IMR-90 (cell line): ENCODE results near the gene GOLGA6A. TPM values are rescaled to one million over a fixed set of nuclear protein-coding genes. Genes with fewer than 3 reads are reported as not detected.
A peak's percentile ranks its signal among the peaks of the same experiment; 100 is the strongest.

ENCODE experiments used
- ATAC-seq: fragments of 200-7000 bp; cut with Tn5 transposase; 2 replicates; pipeline ENCODE4 v1.9.1; 2020; ENCODE audit warnings: low read depth, mild to moderate bottlenecking, moderate library complexity
- BruUV-seq: library from RNA; stranded (reverse); fragments of 400-500 nt; replicated peaks from 2 replicates; lab custom pipeline; 2021; lab: Mats Ljungman, UMichigan
- CTCF ChIA-PET: fragments of 300-600 bp; formaldehyde crosslinking; extraction: SDS; loops from one replicate; lab custom pipeline; 2021; ENCODE audit warnings: antibody characterized with exemption; lab: Yijun Ruan, JAX
- POLR2A ChIA-PET: fragments of 300-600 bp; sonication (Branson Sonifier 250); formaldehyde crosslinking; loops from one replicate; lab custom pipeline; 2022; ENCODE audit warnings: antibody characterized with exemption; ENCODE audit not compliant: unreplicated experiment; lab: Charles Lee
- DNase-seq: peaks from one replicate; pipeline ENCODE4 v3.0.0; 2013
- H2AFZ ChIP-seq: replicated peaks from 2 replicates; pipeline ENCODE3; 2013; ENCODE audit warnings: low read length, mild to moderate bottlenecking; ENCODE audit not compliant: poor library complexity
- H2AK5ac ChIP-seq: 2 replicates; pipeline ENCODE4 v1.6.1; 2013; ENCODE audit warnings: low read depth, low read length, inconsistent platforms
- H2AK9ac ChIP-seq: replicated peaks from 2 replicates; pipeline ENCODE3; 2013; ENCODE audit warnings: mild to moderate bottlenecking, low read depth, low read length, moderate library complexity; ENCODE audit not compliant: poor library complexity
- H2BK120ac ChIP-seq: 2 replicates; pipeline ENCODE4 v1.6.1; 2013; ENCODE audit warnings: low read depth, low read length, inconsistent platforms
- H2BK15ac ChIP-seq: 3 replicates; pipeline ENCODE4 v1.6.1; 2013; ENCODE audit warnings: low read depth, low read length, inconsistent platforms
- H2BK20ac ChIP-seq: 2 replicates; pipeline ENCODE4 v1.6.1; 2013; ENCODE audit warnings: low read depth, mild to moderate bottlenecking, inconsistent platforms, low read length, moderate library complexity
- H2BK5ac ChIP-seq: 2 replicates; pipeline ENCODE4 v1.6.1; 2013; ENCODE audit warnings: mild to moderate bottlenecking, low read depth, low read length, inconsistent platforms; ENCODE audit not compliant: poor library complexity, severe bottlenecking
- H3K14ac ChIP-seq: replicated peaks from 2 replicates; pipeline ENCODE4 v1.6.1; 2013; ENCODE audit warnings: low read depth, low read length, inconsistent platforms
- H3K18ac ChIP-seq: 2 replicates; pipeline ENCODE4 v1.6.1; 2013; ENCODE audit warnings: low read depth, low read length, control low read depth
- H3K23ac ChIP-seq: 2 replicates; pipeline ENCODE4 v1.6.1; 2013; ENCODE audit warnings: low read depth, low read length, inconsistent platforms
- H3K27ac ChIP-seq: 2 replicates; pipeline ENCODE4 v1.5.1; 2013; ENCODE audit warnings: mild to moderate bottlenecking, control low read depth, low read length; ENCODE audit not compliant: insufficient read depth
- H3K27me3 ChIP-seq: 2 replicates; pipeline ENCODE4 v1.6.1; 2013; ENCODE audit warnings: low read length; ENCODE audit not compliant: control insufficient read depth, insufficient read depth
- H3K36me3 ChIP-seq: 2 replicates; pipeline ENCODE4 v1.6.1; 2013; ENCODE audit warnings: low read length, mixed read lengths; ENCODE audit not compliant: control insufficient read depth, insufficient read depth
- H3K4ac ChIP-seq: 2 replicates; pipeline ENCODE4 v1.6.1; 2013; ENCODE audit warnings: low read depth, low read length, inconsistent platforms
- H3K4me1 ChIP-seq: 2 replicates; pipeline ENCODE4 v1.6.1; 2013; ENCODE audit warnings: low read length, mixed read lengths; ENCODE audit not compliant: control insufficient read depth, insufficient read depth
- H3K4me2 ChIP-seq: 2 replicates; pipeline ENCODE4 v1.6.1; 2013; ENCODE audit warnings: low read depth, mild to moderate bottlenecking, control low read depth, low read length, moderate library complexity
- H3K4me3 ChIP-seq: 2 replicates; pipeline ENCODE4 v1.5.1; 2013; ENCODE audit warnings: low read depth, mild to moderate bottlenecking, control low read depth, low read length, moderate library complexity; ENCODE audit not compliant: insufficient read depth
- H3K56ac ChIP-seq: 2 replicates; pipeline ENCODE4 v1.6.1; 2013; ENCODE audit warnings: low read length, inconsistent platforms; ENCODE audit not compliant: insufficient read depth; ENCODE audit errors: extremely low read depth
- H3K79me1 ChIP-seq, 2 experiments: 2 replicates each; pipeline ENCODE4 v1.6.1; 2013; ENCODE audit warnings: low read length in 2 of 2, inconsistent platforms in 1 of 2, low read depth in 1 of 2
- H3K9ac ChIP-seq: 2 replicates; pipeline ENCODE4 v1.6.1; 2013; ENCODE audit warnings: low read depth, low read length, control low read depth
- H3K9me1 ChIP-seq: 2 replicates; pipeline ENCODE4 v1.6.1; 2013; ENCODE audit warnings: low read length, inconsistent platforms; ENCODE audit not compliant: insufficient read depth
- H3K9me3 ChIP-seq: 2 replicates; pipeline ENCODE4 v1.6.1; 2013; ENCODE audit warnings: low read length; ENCODE audit not compliant: control insufficient read depth, insufficient read depth
- H4K20me1 ChIP-seq: 2 replicates; pipeline ENCODE4 v1.6.1; 2013; ENCODE audit warnings: low read length, inconsistent platforms; ENCODE audit not compliant: insufficient read depth
- H4K5ac ChIP-seq: 2 replicates; pipeline ENCODE4 v1.6.1; 2013; ENCODE audit warnings: mild to moderate bottlenecking, low read depth, low read length, control low read depth
- H4K8ac ChIP-seq, 2 experiments: 2 replicates each; pipeline ENCODE4 v1.6.1; 2013; ENCODE audit warnings: low read depth in 2 of 2, low read length in 2 of 2, control low read depth in 1 of 2, inconsistent platforms in 1 of 2
- H4K91ac ChIP-seq: 2 replicates; pipeline ENCODE4 v1.6.1; 2013; ENCODE audit warnings: low read depth, low read length, inconsistent platforms; ENCODE audit not compliant: insufficient read depth
- MAFK ChIP-seq: IDR thresholded peaks from 2 replicates; pipeline ENCODE4 v1.6.1; 2012; ENCODE audit warnings: low read depth, low read length, improper control_type of control experiment
- MAZ ChIP-seq: IDR thresholded peaks from 2 replicates; pipeline ENCODE4 v1.6.1; 2012; ENCODE audit warnings: low read depth, mild to moderate bottlenecking, low read length, improper control_type of control experiment, moderate library complexity, borderline replicate concordance
- MXI1 ChIP-seq: IDR thresholded peaks from 2 replicates; pipeline ENCODE4 v1.6.1; 2012; ENCODE audit warnings: low read depth, mild to moderate bottlenecking, low read length, moderate library complexity, borderline replicate concordance
- NFE2L2 ChIP-seq: fragments of 150-350 bp; IDR thresholded peaks from 2 replicates; pipeline ENCODE4 v1.6.1; 2016; ENCODE audit warnings: low read depth, mild to moderate bottlenecking, low read length
- RAD21 ChIP-seq: IDR thresholded peaks from 2 replicates; pipeline ENCODE4 v1.6.1; 2012; ENCODE audit warnings: low read length, improper control_type of control experiment
- RCOR1 ChIP-seq: IDR thresholded peaks from 2 replicates; pipeline ENCODE4 v1.6.1; 2012; ENCODE audit warnings: mild to moderate bottlenecking, low read length, improper control_type of control experiment; ENCODE audit not compliant: insufficient replicate concordance
- RFX5 ChIP-seq: IDR thresholded peaks from 2 replicates; pipeline ENCODE4 v1.8.0; 2012; ENCODE audit warnings: low read depth, mild to moderate bottlenecking, low read length, moderate library complexity
- SMC3 ChIP-seq: fragments of 150-350 bp; IDR thresholded peaks from 2 replicates; pipeline ENCODE4 v1.6.1; 2016; ENCODE audit warnings: low read depth, mild to moderate bottlenecking, antibody characterized with exemption, low read length, moderate library complexity
- WGBS, 2 experiments: methylation state at CpG; one replicate each; pipeline versions ENCODE4 v1.1.5 to v1.1.7; 2013; ENCODE audit warnings: missing lambda C conversion rate in 2 of 2; ENCODE audit not compliant: insufficient read length in 1 of 2; ENCODE audit errors: extremely low coverage in 2 of 2; 5-methylcytosine and 5-hydroxymethylcytosine counted together
- dilution Hi-C: fragments of 300-500 bp; cut with HindIII; formaldehyde crosslinking; loops from one replicate; pipeline ENCODE4 v1.14.3; 2018; ENCODE audit warnings: low sequenced_read_pairs; ENCODE audit not compliant: unreplicated experiment
- in situ Hi-C: fragments of 300-500 bp; cut with MboI; formaldehyde crosslinking; loops from 3 replicates; pipeline ENCODE4 v1.14.3; 2019; ENCODE audit warnings: low sequenced_read_pairs, inconsistent platforms, mixed read lengths
- intact Hi-C: fragments of 100-400 bp; cut with micrococcal nuclease; formaldehyde crosslinking; loops from 2 replicates; pipeline ENCODE4 v1.10.0; 2022
- polyA plus RNA-seq, 3 experiments: library from polyadenylated mRNA; depleted of rRNA; stranded (reverse); fragments of >200 nt; gene quantifications; 2 replicates each; pipeline ENCODE4 v1.2.3, GENCODE V29; 2012; ENCODE audit warnings: low replicate concordance in 1 of 3
- total RNA-seq: library from RNA; depleted of rRNA; stranded (reverse); fragments of >200 nt; gene quantifications from 2 replicates; pipeline ENCODE4 v1.2.3, GENCODE V29; 2012
- TF ChIP-seq, protein P1 (sequence below): conservative IDR thresholded peaks from 2 replicates; pipeline ENCODE4 v1.5.1; 2012; ENCODE audit warnings: mild to moderate bottlenecking, low read depth, low read length, improper control_type of control experiment
- TF ChIP-seq, protein P2 (sequence below): fragments of 150-350 bp; IDR thresholded peaks from 2 replicates; pipeline ENCODE4 v1.6.1; 2016; ENCODE audit warnings: low read depth, mild to moderate bottlenecking, low read length, moderate library complexity, borderline replicate concordance

The GOLGA6A gene
- total and polyA plus RNA-seq, 2 of the 4 experiments (the other 2 are of a cell fraction) = not detected

DNA sequence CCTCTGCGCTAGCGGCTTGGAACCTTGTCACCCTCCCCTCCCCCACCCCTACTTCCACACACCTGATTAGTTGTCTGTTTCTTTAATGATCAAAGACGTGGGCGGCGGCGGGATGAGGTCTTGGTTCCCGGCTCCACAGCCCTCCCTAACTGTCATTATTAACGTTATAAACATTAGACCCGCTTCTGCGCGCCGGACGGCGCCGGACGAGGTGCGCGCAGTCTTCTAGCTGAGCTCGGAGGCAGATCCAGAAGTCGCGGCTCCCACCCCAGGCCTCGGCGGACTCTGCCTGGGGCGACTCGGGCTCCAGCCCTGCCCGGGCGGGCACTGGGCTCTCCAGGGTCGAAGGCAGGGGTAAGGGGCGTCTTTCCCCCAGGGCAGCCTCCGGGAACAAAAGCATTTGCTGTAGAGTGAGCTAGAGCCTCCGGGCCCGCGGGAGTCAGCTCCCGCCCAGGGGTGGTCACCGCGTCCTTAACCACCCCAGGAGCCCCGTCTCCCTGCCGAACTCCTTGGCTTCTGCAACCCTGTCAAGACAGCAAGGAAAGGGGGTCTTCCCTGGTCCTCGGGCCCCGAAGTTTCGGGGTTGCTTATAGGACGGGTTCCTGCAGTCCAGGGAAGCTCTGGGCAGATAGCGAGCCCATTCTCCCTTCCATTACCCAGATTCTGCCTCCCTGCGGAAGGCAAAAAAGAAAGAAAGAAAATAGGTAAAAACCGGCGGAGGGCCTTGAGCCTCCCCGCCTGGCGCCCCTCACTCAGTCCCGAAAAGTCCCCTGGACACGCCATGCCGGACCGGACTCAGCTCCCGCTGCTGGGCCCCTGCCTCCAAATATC lies 45.8 kb upstream of the GOLGA6A start:
- Histone ChIP-seq H2AFZ (peak overlapping the region; percentile 78), H2AK5ac (no peak overlapping the region), H4K91ac (no peak overlapping the region), H3K27me3 (peaks cover 89% of the 10 kb centered on the region), H3K56ac (no peak overlapping the region), H2BK20ac (no peak overlapping the region), H3K36me3 (no peaks in the 10 kb centered on the region), H2BK120ac (no peak overlapping the region), H3K9me1 (0 out of 2 replicates have a peak, but pooled peaks cover 2% of the 10 kb centered on the region), H3K4me3 (peak overlapping the region; percentile 16; the same call in 1 of the 2 replicates), H4K20me1 (peaks cover 14% of the 10 kb centered on the region; the same call in 1 of the 2 replicates), H3K4me2 (peak overlapping the region; percentile 86), H2BK5ac (no peak overlapping the region), H3K4ac (no peak overlapping the region), H4K8ac (no peak overlapping the region), H3K9ac (no peak overlapping the region), H2BK15ac (no peak overlapping the region), H3K79me1 (no peaks in the 10 kb centered on the region), H3K18ac (no peak overlapping the region), H2AK9ac (no peak overlapping the region), H3K14ac (no peak overlapping the region), H3K23ac (no peak overlapping the region), H3K9me3 (peaks cover 5% of the 10 kb centered on the region), H4K5ac (no peak overlapping the region), H3K4me1 (no peaks in the 10 kb centered on the region; the same call in 1 of the 2 replicates), H3K27ac (no peak overlapping the region)
- intact Hi-C loops = loop anchor here (1.0 kb wide), 5 partner anchors 74 to 194 kb away; no protein-coding TSS in a partner anchor
- peak; percentile 64 for ATAC-seq
- in situ Hi-C loops = loop anchor here (5.0 kb wide), 2 partner anchors 71 to 179 kb away; no protein-coding TSS in a partner anchor
- dilution Hi-C loops = no loop called here
- no peak for DNase-seq
- CTCF ChIA-PET = interaction anchor here (0.6 to 1.3 kb wide), 3 partner anchors 122 to 193 kb away, joined by 3 to 8 read pairs (median 4); no protein-coding TSS in a partner anchor
- TF ChIP-seq RAD21 = no peak
- TF ChIP-seq MXI1 = no peak
- TF ChIP-seq, protein P1, sequence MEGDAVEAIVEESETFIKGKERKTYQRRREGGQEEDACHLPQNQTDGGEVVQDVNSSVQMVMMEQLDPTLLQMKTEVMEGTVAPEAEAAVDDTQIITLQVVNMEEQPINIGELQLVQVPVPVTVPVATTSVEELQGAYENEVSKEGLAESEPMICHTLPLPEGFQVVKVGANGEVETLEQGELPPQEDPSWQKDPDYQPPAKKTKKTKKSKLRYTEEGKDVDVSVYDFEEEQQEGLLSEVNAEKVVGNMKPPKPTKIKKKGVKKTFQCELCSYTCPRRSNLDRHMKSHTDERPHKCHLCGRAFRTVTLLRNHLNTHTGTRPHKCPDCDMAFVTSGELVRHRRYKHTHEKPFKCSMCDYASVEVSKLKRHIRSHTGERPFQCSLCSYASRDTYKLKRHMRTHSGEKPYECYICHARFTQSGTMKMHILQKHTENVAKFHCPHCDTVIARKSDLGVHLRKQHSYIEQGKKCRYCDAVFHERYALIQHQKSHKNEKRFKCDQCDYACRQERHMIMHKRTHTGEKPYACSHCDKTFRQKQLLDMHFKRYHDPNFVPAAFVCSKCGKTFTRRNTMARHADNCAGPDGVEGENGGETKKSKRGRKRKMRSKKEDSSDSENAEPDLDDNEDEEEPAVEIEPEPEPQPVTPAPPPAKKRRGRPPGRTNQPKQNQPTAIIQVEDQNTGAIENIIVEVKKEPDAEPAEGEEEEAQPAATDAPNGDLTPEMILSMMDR = no peak
- no peak for TF ChIP-seq NFE2L2
- no peak for TF ChIP-seq RCOR1
- TF ChIP-seq MAFK = no peak
- TF ChIP-seq SMC3 = no peak
- TF ChIP-seq, protein P2, sequence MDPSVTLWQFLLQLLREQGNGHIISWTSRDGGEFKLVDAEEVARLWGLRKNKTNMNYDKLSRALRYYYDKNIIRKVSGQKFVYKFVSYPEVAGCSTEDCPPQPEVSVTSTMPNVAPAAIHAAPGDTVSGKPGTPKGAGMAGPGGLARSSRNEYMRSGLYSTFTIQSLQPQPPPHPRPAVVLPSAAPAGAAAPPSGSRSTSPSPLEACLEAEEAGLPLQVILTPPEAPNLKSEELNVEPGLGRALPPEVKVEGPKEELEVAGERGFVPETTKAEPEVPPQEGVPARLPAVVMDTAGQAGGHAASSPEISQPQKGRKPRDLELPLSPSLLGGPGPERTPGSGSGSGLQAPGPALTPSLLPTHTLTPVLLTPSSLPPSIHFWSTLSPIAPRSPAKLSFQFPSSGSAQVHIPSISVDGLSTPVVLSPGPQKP = no peak
- TF ChIP-seq MAZ = no peak
- no peak for TF ChIP-seq RFX5
- WGBS, 2 experiments = 20% methylated on average over 15 of the region's 53 CpGs; no CpG with 5 or more reads in 1 of the 2 experiments
- BruUV-seq = no TSS peak
- POLR2A ChIA-PET = no interaction called here
